IPS DF 19.7 (cell line): ENCODE data around the gene RTN4.
A peak's percentile ranks its signal among the peaks of the same experiment; 100 is the strongest.
"Not testable (repeated sequence)": the region's sequence is repeated elsewhere in the genome, so short reads cannot be mapped to it uniquely, and the experiment has no call there.

Experiments used
- DNase-seq: peaks from one replicate; pipeline ENCODE4 v3.0.0-alpha.2; 2013; ENCODE audit warnings: low read depth, low spot score

RTN4 gene

GRCh38 chr2:55063713-55064323 lies 13.6 kb upstream of the RTN4 start:
- DNase-seq, result no peak

- no peak for DNase-seq
Measured at GRCh38 chr2:55063226-55063625, 13.0 kb upstream of the RTN4 start.

GRCh38 chr2:55062754-55063153 lies 12.5 kb upstream of the RTN4 start:
- no peak for DNase-seq

- no peak for DNase-seq
Measured at GRCh38 chr2:55061523-55062344, 11.5 kb upstream of the RTN4 start.

- no peak for DNase-seq
Measured at GRCh38 chr2:55059793-55060192, 9.5 kb upstream of the RTN4 start.

- DNase-seq, result no peak
Measured at GRCh38 chr2:55057474-55057873, 7.2 kb upstream of the RTN4 start.

- DNase-seq, result no peak
Measured at GRCh38 chr2:55056024-55056521, 5.8 kb upstream of the RTN4 start.

- no peak for DNase-seq
Measured at GRCh38 chr2:55054106-55054875, 4.0 kb upstream of the RTN4 start.

- not testable (repeated sequence) for DNase-seq
Measured at GRCh38 chr2:55053225-55053624, 3.0 kb upstream of the RTN4 start.

- DNase-seq, result no peak
Measured at GRCh38 chr2:55052129-55053061, 2.1 kb upstream of the RTN4 start.

GRCh38 chr2:55051026-55051866 lies 995 bp upstream of the RTN4 start:
- peak; percentile 52 for DNase-seq

GRCh38 chr2:55049821-55050099 lies 491 bp downstream of the RTN4 start:
- DNase-seq, result no peak

- DNase-seq, result no peak
Measured at GRCh38 chr2:55049043-55049820, 1.0 kb downstream of the RTN4 start.

- DNase-seq, result no peak
Measured at GRCh38 chr2:55048508-55049042, 1.7 kb downstream of the RTN4 start.

- DNase-seq, result no peak
Measured at GRCh38 chr2:55047677-55048299, 2.5 kb downstream of the RTN4 start.

- no peak for DNase-seq
Measured at GRCh38 chr2:55045780-55046179, 4.5 kb downstream of the RTN4 start.

GRCh38 chr2:55043841-55044240 lies 6.4 kb downstream of the RTN4 start:
- DNase-seq, result no peak

GRCh38 chr2:55038428-55038827 lies 11.8 kb downstream of the RTN4 start:
- DNase-seq, result no peak

GRCh38 chr2:55035716-55036115 lies 14.5 kb downstream of the RTN4 start:
- no peak for DNase-seq
